ENCODE results near the gene ERG28. TPM values are rescaled to one million over a fixed set of nuclear protein-coding genes. Genes with fewer than 3 reads are reported as not detected.

ERG28 gene
- total and polyA plus RNA-seq, 2 donors (not counting 3 experiments of a cell fraction or from before 2014, with no cell fraction given) = 31.9 to 46.0 TPM

DNA sequence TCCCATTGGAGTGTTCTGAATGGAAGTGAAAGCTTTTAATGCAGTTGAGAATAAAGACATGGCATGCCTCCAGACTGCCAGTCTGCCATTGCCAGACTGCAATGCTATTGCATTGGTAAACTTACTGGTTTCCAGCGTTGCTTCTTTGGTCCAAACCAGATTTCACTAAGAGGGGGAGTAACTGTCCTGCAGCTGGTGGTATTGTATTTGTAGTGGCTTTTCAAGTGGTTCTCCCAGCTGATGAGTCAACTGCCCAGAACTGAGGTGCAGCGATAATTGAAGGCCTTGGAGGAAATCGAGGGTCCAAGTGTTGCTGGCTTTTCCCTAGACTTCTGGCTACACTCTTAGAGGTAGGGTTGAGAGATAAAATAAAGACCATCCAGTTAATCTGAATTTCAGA is 31.9 kb downstream of the ERG28 start:
- Histone ChIP-seq H3K27ac (ENCODE audit: insufficient read depth, low read depth, low read length) (no peak overlapping the region), H3K9ac (replicated peaks; ENCODE audit: extremely low read depth, insufficient read depth, low read length) (no peak overlapping the region), H3K27me3 (ENCODE audit: control insufficient read depth in 2 of 2, insufficient read depth in 2 of 2, low read length in 2 of 2) (peaks cover 0 to 7% of the 10 kb centered on the region in 2 experiments), H3K9me1 (replicated peaks; ENCODE audit: control insufficient read depth, extremely low read depth, insufficient read depth, low read length) (no peaks in the 10 kb centered on the region), H2AFZ (ENCODE audit: low read depth, low read length) (no peak overlapping the region), H3K79me2 (ENCODE audit: control insufficient read depth, insufficient read depth, low read length) (no peaks in the 10 kb centered on the region), H4K20me1 (replicated peaks; ENCODE audit: control insufficient read depth, extremely low read depth, insufficient read depth, low read length) (no peaks in the 10 kb centered on the region), H3K4me2 (ENCODE audit: insufficient read depth, low read length) (no peak overlapping the region), H3K9me3 (replicated peaks; ENCODE audit: control insufficient read depth, insufficient read depth, low read length) (no peaks in the 10 kb centered on the region), H3K4me3 (replicated peaks in 1 of 3; ENCODE audit: insufficient read depth in 1 of 3, low read depth in 1 of 3, low read length in 3 of 3) (no peak overlapping the region), H3K36me3 (ENCODE audit: control insufficient read depth in 2 of 2, extremely low read depth in 1 of 2, insufficient read depth in 2 of 2, low read length in 2 of 2) (no peaks in the 10 kb centered on the region), H3K4me1 (ENCODE audit: control insufficient read depth, extremely low read depth, insufficient read depth, low read length) (no peaks in the 10 kb centered on the region)
- POLR2A ChIA-PET = no interaction called here
- no TSS peak for BruUV-seq (replicated peaks)
- DNase-seq (ENCODE audit: low read depth, low spot score) (no peak), FAIRE-seq (no peak)
- intact Hi-C loops (cut with micrococcal nuclease) = no loop called here
- CTCF ChIA-PET = no interaction called here
- TF ChIP-seq, protein P1, sequence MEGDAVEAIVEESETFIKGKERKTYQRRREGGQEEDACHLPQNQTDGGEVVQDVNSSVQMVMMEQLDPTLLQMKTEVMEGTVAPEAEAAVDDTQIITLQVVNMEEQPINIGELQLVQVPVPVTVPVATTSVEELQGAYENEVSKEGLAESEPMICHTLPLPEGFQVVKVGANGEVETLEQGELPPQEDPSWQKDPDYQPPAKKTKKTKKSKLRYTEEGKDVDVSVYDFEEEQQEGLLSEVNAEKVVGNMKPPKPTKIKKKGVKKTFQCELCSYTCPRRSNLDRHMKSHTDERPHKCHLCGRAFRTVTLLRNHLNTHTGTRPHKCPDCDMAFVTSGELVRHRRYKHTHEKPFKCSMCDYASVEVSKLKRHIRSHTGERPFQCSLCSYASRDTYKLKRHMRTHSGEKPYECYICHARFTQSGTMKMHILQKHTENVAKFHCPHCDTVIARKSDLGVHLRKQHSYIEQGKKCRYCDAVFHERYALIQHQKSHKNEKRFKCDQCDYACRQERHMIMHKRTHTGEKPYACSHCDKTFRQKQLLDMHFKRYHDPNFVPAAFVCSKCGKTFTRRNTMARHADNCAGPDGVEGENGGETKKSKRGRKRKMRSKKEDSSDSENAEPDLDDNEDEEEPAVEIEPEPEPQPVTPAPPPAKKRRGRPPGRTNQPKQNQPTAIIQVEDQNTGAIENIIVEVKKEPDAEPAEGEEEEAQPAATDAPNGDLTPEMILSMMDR (IDR thresholded peaks at IDR 0.05; ENCODE audit: extremely low read depth in 1 of 2, insufficient read depth in 1 of 2, low read depth in 1 of 2, low read length in 2 of 2) = no peak
- no peak for TF ChIP-seq GATA2 (IDR thresholded peaks at IDR 0.05; ENCODE audit: insufficient read depth, insufficient read length, low read depth, low read length)
- TF ChIP-seq POLR2AphosphoS5 (IDR thresholded peaks at IDR 0.05; ENCODE audit: insufficient read depth, low read depth, low read length) = no peak
- no peak for TF ChIP-seq MYC (IDR thresholded peaks at IDR 0.05; ENCODE audit: low read depth, low read length)
- TF ChIP-seq, protein P2, sequence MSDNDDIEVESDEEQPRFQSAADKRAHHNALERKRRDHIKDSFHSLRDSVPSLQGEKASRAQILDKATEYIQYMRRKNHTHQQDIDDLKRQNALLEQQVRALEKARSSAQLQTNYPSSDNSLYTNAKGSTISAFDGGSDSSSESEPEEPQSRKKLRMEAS (IDR thresholded peaks at IDR 0.05; ENCODE audit: insufficient read depth, insufficient read length) = no peak
- no peak for TF ChIP-seq FOS (IDR thresholded peaks at IDR 0.05; ENCODE audit: borderline replicate concordance, insufficient read depth, low read length)
- no peak for TF ChIP-seq EZH2 (IDR thresholded peaks at IDR 0.05; ENCODE audit: borderline replicate concordance, low read depth, low read length, severe bottlenecking)
- TF ChIP-seq JUN (IDR thresholded peaks at IDR 0.05; ENCODE audit: borderline replicate concordance, insufficient read depth, insufficient read length, low read depth) = no peak
- no peak for TF ChIP-seq POLR2A (IDR thresholded peaks at IDR 0.05; ENCODE audit: low read depth, low read length)
- dilution Hi-C loops (cut with MboI; ENCODE audit: extremely low pct_ligation_motif_present, low sequenced_read_pairs) = no loop called here
